Endothelial cell of hepatic sinusoid (primary cell): ENCODE results near the gene PRKCE.

Experiments used
- in situ Hi-C: cut with HindIII; loops from 2 replicates; pipeline ENCODE4 v1.10.0; 2017; ENCODE audit warnings: low sequenced_read_pairs

Gene PRKCE

DNA sequence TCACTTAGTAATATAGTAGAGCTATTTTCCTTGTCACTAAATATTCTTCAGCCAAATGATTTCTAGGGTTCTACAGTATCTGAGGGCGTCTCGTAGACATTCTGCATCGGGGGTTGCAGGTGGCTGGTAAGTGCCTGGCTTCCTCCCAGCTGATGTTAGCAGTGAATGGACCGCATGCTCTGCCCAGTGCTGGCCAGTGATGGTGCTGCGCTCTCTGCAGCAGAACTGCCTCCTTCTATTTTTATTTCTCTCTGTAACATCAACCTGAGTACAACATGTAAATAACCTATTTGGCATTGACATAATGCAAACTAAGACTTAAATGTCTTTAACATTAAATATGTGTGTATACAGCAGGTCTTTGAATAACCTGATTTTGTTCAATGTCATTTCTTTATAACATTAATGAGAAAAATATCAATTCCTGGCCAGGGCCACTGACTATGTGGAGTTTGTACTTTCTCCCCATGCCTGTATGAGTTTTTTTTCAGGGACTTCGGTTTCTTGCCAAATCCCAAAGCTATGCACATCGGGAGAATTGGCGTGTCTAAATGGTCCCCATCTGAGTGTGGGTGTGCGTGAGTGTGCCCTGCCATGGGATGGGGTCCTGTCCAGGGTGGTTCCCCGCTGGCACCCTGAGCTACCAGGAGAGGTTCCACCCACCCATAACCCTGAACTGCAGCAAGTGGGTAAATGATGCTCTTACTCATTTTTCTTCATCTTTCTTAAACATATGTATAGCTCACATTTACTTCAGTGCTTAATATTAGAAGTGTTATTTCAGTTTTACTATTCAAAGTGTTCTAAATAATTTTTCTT is 367.5 kb downstream of the PRKCE start:
- in situ Hi-C loops = no loop called here

DNA sequence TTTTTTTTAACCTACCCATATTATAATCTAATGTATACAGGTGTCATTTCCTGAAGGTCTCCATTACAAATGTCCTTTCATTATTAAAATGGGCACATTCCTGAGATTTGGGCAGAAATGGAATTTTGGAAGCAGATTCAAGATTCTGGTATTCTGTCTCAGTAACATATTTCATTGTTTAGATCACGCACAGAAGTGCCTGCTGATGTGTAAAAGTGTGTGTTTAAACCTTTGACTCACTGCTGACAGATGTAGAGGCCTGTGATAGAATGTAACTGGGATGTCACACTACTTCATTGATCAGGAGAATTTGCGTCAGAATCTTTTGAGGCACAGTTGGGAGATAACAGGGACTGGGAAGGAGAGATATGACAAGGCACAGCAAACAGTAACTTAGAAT is 368.9 kb downstream of the PRKCE start:
- in situ Hi-C loops = no loop called here

DNA sequence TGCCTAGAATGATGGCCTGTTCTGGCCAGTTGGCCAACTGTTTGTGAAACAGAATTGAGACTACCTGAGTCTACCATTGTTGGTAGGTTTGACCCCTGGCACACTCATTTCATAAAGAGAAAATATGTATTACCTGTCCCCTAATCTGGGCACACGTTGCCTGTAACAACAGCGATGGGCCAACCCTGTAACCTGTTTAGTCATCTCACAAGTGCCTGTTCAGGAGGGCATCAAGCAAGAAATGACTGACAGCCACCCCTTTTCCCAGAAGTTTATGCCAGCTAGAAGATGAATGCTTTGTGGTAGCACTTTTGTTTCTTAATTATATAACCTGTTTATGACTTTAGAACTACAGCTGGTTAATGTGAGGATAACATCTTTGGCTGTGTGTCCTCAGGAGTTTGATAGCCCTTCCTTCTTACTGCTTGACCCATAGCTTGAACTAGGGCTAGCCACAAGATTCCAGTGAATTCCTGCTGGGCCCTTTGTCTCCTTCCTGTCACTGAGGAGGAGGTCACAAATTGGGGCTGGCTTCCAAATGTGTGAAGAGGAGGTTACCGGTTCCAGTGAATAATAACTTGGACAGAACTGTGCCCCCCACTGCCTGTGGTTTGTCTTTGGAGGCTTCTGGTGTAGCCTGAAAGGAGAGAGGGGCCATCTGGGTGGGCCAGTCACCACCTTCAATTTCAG is 371.8 kb downstream of the PRKCE start:
- in situ Hi-C loops = no loop called here

DNA sequence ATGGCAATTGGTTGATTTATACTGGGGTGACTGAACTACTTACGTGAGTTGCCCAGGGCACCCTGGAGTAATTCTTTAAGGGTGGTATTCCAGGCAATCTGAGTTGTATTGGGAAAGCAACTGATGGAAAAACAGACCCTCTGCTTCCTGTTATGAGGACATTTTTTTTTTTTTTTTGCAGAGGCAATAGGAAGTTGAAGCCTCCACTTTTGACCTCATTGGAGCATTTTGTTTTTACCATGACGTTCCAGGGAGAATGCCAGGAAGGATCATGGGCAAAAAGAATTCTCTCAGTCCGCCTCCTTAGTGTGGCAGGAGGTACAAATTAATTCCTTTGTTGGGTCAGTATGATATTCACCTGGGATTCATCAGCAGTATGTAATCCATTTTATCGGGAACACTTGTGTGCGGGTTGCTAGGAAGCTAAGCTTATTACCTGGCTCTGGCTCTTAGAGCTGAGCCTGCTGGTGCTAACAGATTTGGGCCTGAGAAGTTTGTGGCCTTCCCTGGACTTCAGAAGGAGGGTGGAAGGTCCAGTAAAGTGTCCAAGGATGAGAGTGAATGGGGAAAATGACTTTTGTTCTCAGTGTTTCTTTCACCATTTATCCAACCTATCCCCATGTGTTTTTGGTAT is 372.8 kb downstream of the PRKCE start:
- in situ Hi-C loops = no loop called here

DNA sequence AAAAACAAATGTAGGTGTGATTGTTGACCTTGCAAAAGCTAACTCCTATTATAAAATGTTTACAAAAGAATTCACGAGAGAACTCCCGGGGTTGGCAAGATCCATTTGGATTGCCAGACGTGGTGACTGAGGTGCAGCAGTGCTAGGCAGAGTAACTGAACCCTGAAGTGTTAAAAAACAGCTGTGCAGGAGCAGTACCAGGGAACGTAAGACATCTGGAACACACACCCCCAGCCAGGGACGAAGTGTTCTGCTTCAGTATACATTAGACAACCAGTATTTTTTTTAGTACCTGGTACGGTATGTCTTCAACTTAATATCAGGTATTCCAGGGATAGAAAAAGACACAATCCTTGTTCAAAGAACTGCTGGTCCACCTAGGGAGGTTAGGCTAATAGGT is 373.6 kb downstream of the PRKCE start:
- in situ Hi-C loops = loop anchor here (25.0 kb wide), 1 partner anchor 337 kb away; no protein-coding TSS in a partner anchor

DNA sequence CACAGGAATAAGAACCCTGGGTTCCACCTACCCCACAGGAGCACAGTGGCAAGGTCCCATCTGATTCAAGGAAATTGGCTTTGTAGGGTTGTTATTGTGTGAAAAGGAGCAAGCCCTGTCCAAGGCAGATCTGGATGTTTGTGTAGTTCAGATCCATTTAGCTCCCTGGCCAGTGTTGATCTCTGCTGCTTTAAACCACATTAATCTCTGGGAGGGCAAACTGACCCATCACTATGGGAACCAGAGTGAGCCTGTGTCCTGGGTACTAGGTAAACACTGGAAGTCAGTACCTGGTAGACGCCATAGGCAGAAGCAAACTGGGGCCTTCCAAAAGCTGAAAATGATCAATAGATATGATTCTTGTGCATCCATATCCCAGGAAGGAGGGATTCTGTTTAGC is 374.2 kb downstream of the PRKCE start:
- in situ Hi-C loops = loop anchor here (25.0 kb wide), 1 partner anchor 337 kb away; no protein-coding TSS in a partner anchor

DNA sequence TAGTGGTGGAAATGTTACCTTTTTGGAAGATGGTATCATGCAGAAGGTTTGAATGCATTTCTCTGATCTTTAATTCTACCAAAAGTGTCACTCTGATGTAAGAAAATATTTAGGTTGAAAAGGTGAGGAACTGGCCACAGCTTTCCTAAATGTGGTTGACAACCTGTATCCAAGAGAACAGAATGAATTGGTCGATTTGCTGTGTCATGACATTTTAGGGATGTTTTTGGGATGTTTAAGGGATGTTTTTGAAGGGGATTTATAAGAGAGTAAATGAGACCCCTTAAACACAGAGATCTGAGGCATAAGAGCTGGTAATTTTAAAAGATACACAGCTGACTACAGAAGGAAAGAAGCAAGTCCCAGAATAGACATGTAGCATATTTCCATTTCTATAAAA is 375.0 kb downstream of the PRKCE start:
- in situ Hi-C loops = loop anchor here (25.0 kb wide), 1 partner anchor 336 kb away; no protein-coding TSS in a partner anchor

DNA sequence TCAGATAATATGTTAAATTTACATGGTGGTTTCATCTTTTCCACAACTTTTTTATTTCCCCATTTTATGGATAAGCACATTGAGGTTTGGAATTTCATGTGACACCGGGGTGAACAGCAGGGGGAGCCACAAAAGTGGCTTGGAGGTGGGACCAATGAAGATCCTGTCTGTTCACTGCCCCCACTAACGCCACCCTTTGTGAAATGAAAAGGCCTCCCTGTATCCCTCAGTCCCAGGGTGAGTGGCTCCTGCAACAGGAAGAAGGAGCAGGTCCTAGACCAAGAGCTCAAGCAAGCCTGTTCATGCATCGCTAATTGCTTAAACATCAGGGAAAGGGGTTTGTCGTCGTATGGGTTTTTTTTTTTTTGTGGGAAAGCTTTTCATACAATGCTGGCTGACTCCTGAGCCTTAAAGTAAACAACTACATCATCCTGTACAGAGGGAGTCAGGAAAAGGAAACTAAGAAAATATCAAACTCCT is 377.9 kb downstream of the PRKCE start:
- in situ Hi-C loops = loop anchor here (25.0 kb wide), 1 partner anchor 333 kb away; no protein-coding TSS in a partner anchor

DNA sequence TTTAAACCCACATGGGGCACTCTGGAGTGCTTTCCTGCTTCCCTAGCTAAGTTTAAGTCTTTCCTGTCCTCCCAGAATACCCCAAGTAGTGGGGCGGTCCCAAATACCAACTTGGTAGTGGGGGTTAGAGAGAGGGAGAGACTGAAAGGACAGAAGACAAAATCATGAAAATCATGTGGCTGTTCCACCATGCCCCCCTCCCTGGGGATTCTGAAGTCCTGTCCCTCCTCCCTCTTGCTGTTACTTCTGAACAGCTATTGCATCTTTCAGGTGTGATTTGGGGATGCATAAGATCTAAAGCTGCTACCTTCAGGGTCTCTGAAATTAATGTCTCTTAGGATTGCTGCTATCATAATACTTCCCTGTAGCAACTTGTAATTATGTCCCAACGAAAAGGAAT is 378.9 kb downstream of the PRKCE start:
- in situ Hi-C loops = loop anchor here (25.0 kb wide), 1 partner anchor 332 kb away; no protein-coding TSS in a partner anchor

DNA sequence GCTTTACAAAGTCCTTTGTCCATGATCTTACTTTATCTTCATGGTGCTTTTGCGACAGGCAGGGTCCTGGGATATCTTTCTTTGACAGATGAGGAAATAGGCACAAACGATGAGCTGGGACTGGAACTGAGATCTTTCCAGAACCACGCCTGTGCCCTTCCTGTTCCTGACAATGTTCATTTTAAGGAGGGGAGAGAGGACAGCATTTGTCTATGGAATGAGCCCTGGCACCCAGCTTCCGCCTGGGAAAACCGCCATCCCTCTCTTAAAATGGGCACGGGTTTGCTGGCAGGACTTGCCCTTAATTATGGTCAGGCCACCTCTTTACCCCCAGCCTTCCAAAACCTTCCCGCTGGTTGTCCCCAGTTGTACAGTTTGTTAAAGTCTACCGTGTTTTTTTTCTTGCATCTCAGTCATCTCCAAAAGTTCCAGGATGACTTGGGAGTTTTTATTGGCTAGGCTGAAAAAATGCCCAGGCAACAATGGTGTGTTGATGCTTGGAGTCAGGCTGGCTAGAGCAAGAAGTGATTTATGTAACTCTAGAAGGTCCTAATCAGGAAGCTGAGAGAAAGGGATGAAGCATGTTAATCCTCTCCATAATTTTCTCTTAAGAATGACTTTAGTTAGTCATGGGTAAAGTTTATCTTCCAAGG is 380.8 kb downstream of the PRKCE start:
- in situ Hi-C loops = loop anchor here (25.0 kb wide), 1 partner anchor 330 kb away; no protein-coding TSS in a partner anchor

DNA sequence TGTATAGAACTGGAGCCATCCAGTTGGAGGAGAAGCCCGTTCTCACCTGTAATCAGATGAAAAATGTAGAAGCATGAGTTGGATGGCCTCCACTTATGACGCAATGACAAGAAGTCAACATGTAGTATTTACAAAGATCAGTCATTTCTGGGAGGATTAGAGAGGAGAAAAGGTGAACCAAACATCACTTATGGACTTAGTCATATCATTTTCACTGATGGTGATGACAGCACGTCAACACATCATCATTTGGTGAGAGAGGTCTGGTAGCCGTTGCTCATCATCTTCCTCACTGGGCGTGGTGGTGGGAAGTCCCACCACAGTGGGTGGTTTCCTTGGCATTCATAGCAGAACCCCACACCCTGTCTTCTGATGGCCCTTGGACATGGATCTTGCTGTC is 381.5 kb downstream of the PRKCE start:
- in situ Hi-C loops = loop anchor here (25.0 kb wide), 1 partner anchor 329 kb away; no protein-coding TSS in a partner anchor

DNA sequence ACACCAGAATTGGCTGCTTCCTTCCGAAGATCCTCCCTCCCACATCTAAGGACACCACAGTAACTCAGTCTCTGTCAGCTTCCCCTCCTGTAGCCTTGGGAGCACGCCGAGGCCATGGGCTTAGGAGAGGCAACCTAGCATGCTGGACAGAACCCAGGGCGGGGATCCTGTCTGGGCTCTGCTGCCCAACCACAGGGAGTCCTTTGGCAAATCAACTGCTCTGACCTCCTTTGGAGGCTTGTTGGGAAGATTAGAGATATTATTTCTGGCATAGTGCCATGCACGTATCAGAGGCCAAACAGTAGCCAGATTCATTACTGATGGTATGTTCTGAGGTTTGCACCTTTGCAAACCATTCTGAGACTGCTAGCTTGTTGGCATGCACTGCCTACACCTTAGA is 383.1 kb downstream of the PRKCE start:
- in situ Hi-C loops = loop anchor here (25.0 kb wide), 1 partner anchor 328 kb away; no protein-coding TSS in a partner anchor

DNA sequence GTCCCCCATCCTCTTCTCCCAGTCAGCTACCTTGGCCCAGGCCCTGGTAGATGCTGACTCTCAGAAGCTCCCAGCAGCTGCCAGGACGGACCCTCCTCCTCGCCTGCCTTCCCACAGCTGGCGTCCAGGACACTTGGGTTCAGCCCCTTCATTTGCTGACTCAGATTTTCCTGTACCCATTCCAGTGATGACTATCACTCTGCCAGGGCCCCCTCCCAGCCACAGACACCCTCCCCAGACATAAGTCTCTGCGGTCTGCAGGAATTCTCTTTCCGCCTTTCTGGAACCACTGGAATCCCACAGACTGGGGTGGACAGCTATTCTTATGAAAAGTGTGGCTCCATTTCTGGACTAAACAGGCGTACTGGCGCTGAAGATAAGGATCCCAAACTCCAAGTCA is 385.5 kb downstream of the PRKCE start:
- in situ Hi-C loops = loop anchor here (25.0 kb wide), 1 partner anchor 325 kb away; no protein-coding TSS in a partner anchor

DNA sequence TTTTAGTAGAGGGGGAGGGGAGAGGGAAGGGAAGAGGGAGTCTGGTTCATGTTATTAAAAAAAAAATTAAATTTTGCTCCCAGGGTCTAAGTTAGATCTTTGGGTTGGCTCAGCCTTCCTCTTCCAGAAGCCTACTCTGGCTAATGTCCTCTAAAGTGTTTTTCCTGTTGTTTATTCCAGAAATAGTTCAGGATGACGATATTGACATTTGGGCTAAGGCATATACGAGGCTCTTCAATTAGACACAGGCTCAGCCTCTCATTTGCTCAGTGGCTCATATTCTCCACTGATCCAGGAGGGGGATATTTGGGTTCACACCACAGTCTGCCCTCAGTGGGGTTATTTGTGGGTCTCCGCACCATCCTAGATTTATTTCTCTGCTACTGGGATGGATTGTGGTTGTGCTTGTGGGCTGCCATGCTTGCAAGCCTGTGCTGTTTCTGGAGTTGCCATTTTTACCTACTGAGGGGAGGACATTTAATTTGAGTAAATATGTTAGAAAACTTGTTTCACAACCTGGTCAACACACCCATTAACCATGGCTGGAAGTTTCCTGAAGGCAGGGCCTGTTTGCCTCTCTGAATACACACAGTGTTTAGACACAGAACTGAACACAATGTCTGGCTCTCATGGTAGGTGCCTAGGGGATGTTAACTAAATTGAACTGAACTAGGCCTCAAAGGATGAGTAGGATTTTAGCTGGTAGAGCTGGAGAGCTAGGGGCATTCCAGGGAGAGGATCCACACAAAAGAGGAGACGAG is 388.2 kb downstream of the PRKCE start:
- in situ Hi-C loops = loop anchor here (10.0 to 25.0 kb wide), 2 partner anchors 145 to 323 kb away; no protein-coding TSS in a partner anchor

DNA sequence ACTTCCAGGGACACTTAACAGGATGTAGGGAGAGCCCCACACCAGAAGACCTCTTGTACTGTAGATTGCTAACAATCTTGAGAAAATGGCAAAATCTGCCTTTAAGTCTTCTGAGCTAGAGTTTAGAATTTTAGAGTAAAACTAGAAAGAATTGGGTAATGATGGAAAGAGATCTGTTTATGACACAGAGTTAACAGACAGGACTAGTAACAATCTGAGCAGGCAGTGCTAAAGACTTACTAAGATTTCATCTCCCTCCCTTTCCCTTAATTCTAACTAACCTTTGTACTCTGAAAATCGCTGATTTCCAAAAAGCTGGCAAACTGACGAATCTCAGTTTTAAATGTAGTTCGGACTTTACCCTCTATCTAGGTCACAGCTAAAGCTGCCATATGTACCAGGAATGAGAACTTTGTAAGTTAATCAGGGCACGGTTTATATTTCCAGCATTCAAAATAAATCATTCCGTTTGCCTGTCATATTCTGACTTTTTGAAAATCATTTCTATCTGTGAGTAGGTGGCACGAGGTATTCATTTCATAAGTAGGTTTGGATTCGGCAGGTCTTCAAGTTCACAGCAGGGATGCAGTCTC is 389.2 kb downstream of the PRKCE start:
- in situ Hi-C loops = loop anchor here (10.0 to 25.0 kb wide), 2 partner anchors 144 to 322 kb away; no protein-coding TSS in a partner anchor

DNA sequence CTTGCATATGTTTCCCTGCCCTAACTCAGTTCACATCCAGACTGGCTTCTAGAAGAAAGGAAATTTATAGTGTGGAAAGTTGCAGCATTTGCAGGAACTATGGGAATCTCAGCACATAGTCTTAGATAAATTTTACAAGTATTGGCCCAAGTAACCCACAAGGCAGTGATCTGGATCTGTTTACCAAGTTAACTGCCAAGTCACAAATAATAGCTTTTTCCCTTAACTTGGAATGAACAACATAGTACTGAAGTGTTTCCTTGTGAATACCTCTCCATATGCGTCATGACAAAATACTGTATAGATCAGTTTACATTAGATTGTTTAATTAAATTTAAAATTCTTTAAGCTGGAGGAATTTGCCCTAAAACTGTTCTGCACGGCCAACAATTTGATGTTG is 390.0 kb downstream of the PRKCE start:
- in situ Hi-C loops = loop anchor here (10.0 to 25.0 kb wide), 2 partner anchors 143 to 321 kb away; no protein-coding TSS in a partner anchor

DNA sequence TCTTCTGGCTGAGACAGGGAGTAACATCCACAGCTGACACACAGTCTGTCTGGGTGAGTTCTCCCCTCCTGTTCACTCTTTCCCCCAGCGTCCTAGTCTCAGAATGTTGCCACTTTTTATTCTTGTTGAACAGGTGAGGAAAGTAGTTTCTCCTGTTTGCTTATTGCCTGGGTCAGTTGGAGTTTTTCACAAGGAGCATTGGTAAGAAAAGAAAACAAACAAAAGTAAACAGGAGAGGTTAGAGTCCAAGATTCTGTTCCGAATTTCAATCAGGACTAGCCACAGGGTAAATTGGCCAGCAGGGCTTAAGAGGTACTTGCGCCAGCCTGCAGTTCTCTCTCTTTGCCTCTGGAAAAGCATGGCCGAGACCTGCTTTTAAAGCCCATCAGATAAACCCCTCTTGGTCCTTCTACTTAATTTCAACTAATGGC is 390.7 kb downstream of the PRKCE start:
- in situ Hi-C loops = loop anchor here (10.0 to 25.0 kb wide), 2 partner anchors 143 to 320 kb away; no protein-coding TSS in a partner anchor

DNA sequence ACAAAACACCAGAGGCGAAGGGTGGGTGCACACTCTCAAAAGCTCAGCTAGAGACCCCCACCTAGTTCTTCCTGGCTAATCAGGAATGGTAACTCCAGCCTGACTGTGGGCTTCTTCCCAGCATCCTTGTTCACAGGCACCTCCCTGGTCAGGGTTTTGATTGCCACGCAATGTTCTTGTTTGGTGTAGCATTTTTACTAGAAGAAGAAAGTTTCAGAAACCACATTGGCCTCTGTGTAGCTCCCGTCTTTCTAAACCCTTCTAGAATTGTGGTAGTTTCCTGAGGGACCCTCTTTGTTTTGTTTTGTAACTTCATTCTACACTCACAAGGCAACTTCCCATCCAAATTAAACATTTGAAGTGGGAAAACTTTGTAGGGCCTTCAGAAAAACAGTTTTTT is 391.2 kb downstream of the PRKCE start:
- in situ Hi-C loops = loop anchor here (10.0 to 25.0 kb wide), 2 partner anchors 142 to 320 kb away; no protein-coding TSS in a partner anchor

DNA sequence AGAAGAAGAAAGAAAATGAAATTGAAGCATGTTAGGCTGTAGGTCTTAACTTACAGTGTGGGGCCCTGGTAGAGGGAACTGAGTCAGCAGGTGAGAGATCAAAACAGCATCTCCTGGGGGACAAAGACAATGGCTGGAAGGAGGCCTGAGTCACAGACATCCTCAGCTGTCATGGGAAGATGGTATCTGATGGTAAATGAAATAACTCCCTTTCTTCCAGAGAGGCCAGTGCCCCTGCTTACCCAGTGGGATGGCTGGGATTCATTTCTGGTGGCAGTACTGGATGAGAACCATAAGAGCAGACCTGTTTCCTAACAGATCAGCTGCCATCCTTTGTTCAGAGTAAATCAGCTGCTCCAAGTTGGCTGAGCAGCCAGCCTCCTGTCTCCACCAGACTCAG is 394.4 kb downstream of the PRKCE start:
- in situ Hi-C loops = loop anchor here (10.0 to 25.0 kb wide), 2 partner anchors 139 to 316 kb away; no protein-coding TSS in a partner anchor
